DND-41 (cell line): ENCODE data around the gene EHMT1.
"Not testable (repeated sequence)": the region's sequence is repeated elsewhere in the genome, so short reads cannot be mapped to it uniquely, and the experiment has no call there.

Source experiments
- ATAC-seq: fragments of 200-7000 bp; cut with Tn5 transposase; 3 replicates; pipeline ENCODE4 v1.9.1; 2021; ENCODE audit warnings: low read depth; ENCODE audit not compliant: insufficient read depth
- DNase-seq: peaks from one replicate; pipeline ENCODE4 v3.0.0-alpha.2; 2020
- H2AFZ ChIP-seq: 2 replicates; pipeline ENCODE4 v1.6.0; 2012; ENCODE audit warnings: low read depth, low read length
- H3K27ac ChIP-seq: 2 replicates; pipeline ENCODE4 v1.5.1; 2012; ENCODE audit warnings: low read length, inconsistent platforms
- H3K27me3 ChIP-seq: fragments of 200-600 bp; sonication (generic); 2 replicates; pipeline ENCODE4 v1.6.0; 2012; ENCODE audit warnings: low read length, mild to moderate bottlenecking, inconsistent platforms; ENCODE audit not compliant: insufficient read depth, poor library complexity
- H3K36me3 ChIP-seq: 2 replicates; pipeline ENCODE4 v1.5.1; 2012; ENCODE audit warnings: low read length, inconsistent platforms; ENCODE audit not compliant: insufficient read depth
- H3K4me1 ChIP-seq: 2 replicates; pipeline ENCODE4 v1.5.1; 2012; ENCODE audit warnings: mild to moderate bottlenecking, low read length; ENCODE audit not compliant: insufficient read depth
- H3K4me2 ChIP-seq: 2 replicates; pipeline ENCODE4 v1.6.0; 2012; ENCODE audit warnings: mild to moderate bottlenecking, moderate library complexity, low read length, inconsistent platforms; ENCODE audit not compliant: insufficient read depth
- H3K4me3 ChIP-seq, 2 experiments: fragments of 200-600 bp in 1 of 2; shearing (Covaris generic) in 1 of 2; 2 replicates each; pipeline ENCODE4 v1.5.1; 2012 to 2016; ENCODE audit warnings: inconsistent platforms in 2 of 2, low read length in 2 of 2, mild to moderate bottlenecking in 2 of 2, low read depth in 1 of 2, moderate library complexity in 1 of 2
- H3K79me2 ChIP-seq: 2 replicates; pipeline ENCODE4 v1.6.0; 2012; ENCODE audit warnings: low read length, inconsistent platforms; ENCODE audit not compliant: insufficient read depth
- H3K9ac ChIP-seq: 2 replicates; pipeline ENCODE4 v1.6.0; 2012; ENCODE audit warnings: low read depth, mild to moderate bottlenecking, inconsistent platforms, low read length, moderate library complexity
- H3K9me3 ChIP-seq: 2 replicates; pipeline ENCODE4 v1.5.1; 2012; ENCODE audit warnings: low read length, moderate library complexity, mild to moderate bottlenecking, inconsistent platforms; ENCODE audit not compliant: insufficient read depth, severe bottlenecking
- H4K20me1 ChIP-seq: 2 replicates; pipeline ENCODE4 v1.6.0; 2012; ENCODE audit warnings: low read length; ENCODE audit not compliant: insufficient read depth
- CTCF ChIP-seq: IDR thresholded peaks from 2 replicates; pipeline ENCODE4 v1.5.1; 2012; ENCODE audit warnings: borderline replicate concordance, low read length, moderate library complexity, mild to moderate bottlenecking; ENCODE audit not compliant: poor library complexity, severe bottlenecking; ENCODE audit errors: extremely low read depth
- EZH2 ChIP-seq: IDR thresholded peaks from 3 replicates; pipeline ENCODE4 v1.6.1; 2012; ENCODE audit warnings: borderline replicate concordance, low read depth, mild to moderate bottlenecking, moderate library complexity, low read length, inconsistent platforms; ENCODE audit not compliant: severe bottlenecking

The EHMT1 gene

GRCh38 chr9:137778336-137778735, 159.5 kb downstream of the EHMT1 start:
- ATAC-seq (no peak), DNase-seq (no peak)
- no peak overlapping the region for H2AFZ ChIP-seq
- peaks cover 90% of the 10 kb centered on the region for H3K36me3 ChIP-seq
- no peak overlapping the region for H3K4me3 ChIP-seq
- H3K27ac ChIP-seq = no peak overlapping the region
- H4K20me1 ChIP-seq = peaks cover 14% of the 10 kb centered on the region
- H3K9me3 ChIP-seq = no peaks in the 10 kb centered on the region
- H3K79me2 ChIP-seq = no peaks in the 10 kb centered on the region
- H3K4me1 ChIP-seq = no peaks in the 10 kb centered on the region
- no peak overlapping the region for H3K4me2 ChIP-seq
- TF ChIP-seq EZH2 (no peak), CTCF (no peak)
- no peak overlapping the region for H3K9ac ChIP-seq
- H3K27me3 ChIP-seq = no peaks in the 10 kb centered on the region

GRCh38 chr9:137778914-137779313, 160.1 kb downstream of the EHMT1 start:
- Histone ChIP-seq H3K4me3 (no peak overlapping the region), H3K4me1 (no peaks in the 10 kb centered on the region), H3K9ac (no peak overlapping the region), H3K27me3 (no peaks in the 10 kb centered on the region), H3K36me3 (peaks cover 88% of the 10 kb centered on the region), H3K79me2 (no peaks in the 10 kb centered on the region), H3K9me3 (no peaks in the 10 kb centered on the region), H2AFZ (no peak overlapping the region), H3K27ac (no peak overlapping the region), H3K4me2 (no peak overlapping the region), H4K20me1 (peaks cover 12% of the 10 kb centered on the region)
- no peak for DNase-seq
- TF ChIP-seq EZH2 (no peak), CTCF (no peak)
- ATAC-seq = no peak

- H4K20me1 ChIP-seq, H3K4me3 ChIP-seq: not testable (repeated sequence)
Measured at GRCh38 chr9:137780031-137780430, 161.2 kb downstream of the EHMT1 start.

GRCh38 chr9:137781906-137782585, 163.2 kb downstream of the EHMT1 start:
- Histone ChIP-seq H3K9ac (no peak overlapping the region), H3K79me2 (0 out of 2 replicates have a peak, but pooled peaks cover 2% of the 10 kb centered on the region), H3K4me3 (no peak overlapping the region), H3K4me2 (no peak overlapping the region), H3K4me1 (no peaks in the 10 kb centered on the region), H3K9me3 (no peaks in the 10 kb centered on the region), H4K20me1 (peaks cover 7% of the 10 kb centered on the region; the same call in 1 of the 2 replicates), H3K27ac (no peak overlapping the region), H3K27me3 (no peaks in the 10 kb centered on the region), H2AFZ (no peak overlapping the region), H3K36me3 (peaks cover 82% of the 10 kb centered on the region)
- no peak for ATAC-seq
- no peak for DNase-seq
- TF ChIP-seq EZH2 (no peak), CTCF (no peak)

More at GRCh38 chr9:137780031-137780430, 161.2 kb downstream of the EHMT1 start:
- H3K9ac ChIP-seq, ATAC-seq, H3K4me1 ChIP-seq, DNase-seq, H3K79me2 ChIP-seq, H3K4me2 ChIP-seq, H3K27ac ChIP-seq, H2AFZ ChIP-seq, H3K27me3 ChIP-seq, H3K9me3 ChIP-seq: not testable (repeated sequence)
- peaks cover 82% of the 10 kb centered on the region for H3K36me3 ChIP-seq
